Type B pancreatic cell (in vitro differentiated cells): ENCODE data around the gene MKNK2. TPM values are rescaled to one million over a fixed set of nuclear protein-coding genes. Genes with fewer than 3 reads are reported as not detected.

Source experiments
- DNase-seq: peaks from one replicate; pipeline ENCODE4 v3.0.0; 2021; ENCODE audit warnings: mixed read lengths; ENCODE audit not compliant: unreplicated experiment; ENCODE audit errors: extremely low spot score
- H3K27ac Mint-ChIP-seq: 2 replicates; pipeline ENCODE4 v1.8.0; 2021; ENCODE audit warnings: mild to moderate bottlenecking, mixed read lengths
- H3K27me3 Mint-ChIP-seq: 2 replicates; pipeline ENCODE4 v1.8.0; 2021; ENCODE audit warnings: mixed read lengths
- H3K36me3 Mint-ChIP-seq: 2 replicates; pipeline ENCODE4 v1.8.0; 2021; ENCODE audit warnings: mixed read lengths
- H3K4me1 Mint-ChIP-seq: one replicate; pipeline ENCODE4 v1.8.0; 2021; ENCODE audit warnings: mixed read lengths; ENCODE audit not compliant: unreplicated experiment
- H3K4me3 Mint-ChIP-seq: 2 replicates; pipeline ENCODE4 v1.8.0; 2021; ENCODE audit warnings: mild to moderate bottlenecking, mixed read lengths
- H3K9me3 Mint-ChIP-seq: 2 replicates; pipeline ENCODE4 v1.8.0; 2021; ENCODE audit warnings: mixed read lengths
- total RNA-seq: library from RNA; stranded (reverse); gene quantifications from 2 replicates; pipeline ENCODE4 v1.2.1, GENCODE V29; 2021; ENCODE audit warnings: low replicate concordance
- TF ChIP-seq, protein P1 (sequence below): fragments of 200-600 bp; sonication (generic); conservative IDR thresholded peaks from 2 replicates; pipeline ENCODE4 v1.5.0; 2021; ENCODE audit warnings: antibody characterized with exemption, mild to moderate bottlenecking

The MKNK2 gene
- total RNA-seq, 1 donor from 2014 or later: 118 TPM

DNA sequence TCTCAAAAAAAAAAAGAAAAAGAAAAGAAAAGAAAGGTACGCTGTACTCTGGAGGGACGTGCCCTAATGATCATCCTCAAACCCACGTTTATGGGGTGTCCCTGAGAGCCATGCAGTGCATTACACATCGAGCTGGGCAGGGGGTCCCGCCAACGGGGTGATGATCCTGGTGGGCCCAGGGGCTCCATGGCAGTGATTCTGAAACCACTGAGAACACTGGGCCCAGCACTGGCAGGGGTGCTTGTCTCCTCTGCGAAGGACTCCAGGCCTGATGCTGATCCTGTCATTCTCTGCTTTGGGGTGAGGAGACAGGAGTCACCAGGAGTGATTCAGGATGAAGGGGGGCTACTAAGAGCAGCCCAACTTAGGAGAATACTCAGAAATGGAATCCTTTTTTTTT is 26.4 kb upstream of the MKNK2 start:
- DNase-seq: no peak
- Mint-ChIP-seq H3K27me3 (no peaks in the 10 kb centered on the region), H3K4me1 (peaks cover 4% of the 10 kb centered on the region), H3K27ac (no peak overlapping the region), H3K9me3 (no peaks in the 10 kb centered on the region), H3K4me3 (no peak overlapping the region), H3K36me3 (peaks cover 3% of the 10 kb centered on the region)
- TF ChIP-seq, protein P1, sequence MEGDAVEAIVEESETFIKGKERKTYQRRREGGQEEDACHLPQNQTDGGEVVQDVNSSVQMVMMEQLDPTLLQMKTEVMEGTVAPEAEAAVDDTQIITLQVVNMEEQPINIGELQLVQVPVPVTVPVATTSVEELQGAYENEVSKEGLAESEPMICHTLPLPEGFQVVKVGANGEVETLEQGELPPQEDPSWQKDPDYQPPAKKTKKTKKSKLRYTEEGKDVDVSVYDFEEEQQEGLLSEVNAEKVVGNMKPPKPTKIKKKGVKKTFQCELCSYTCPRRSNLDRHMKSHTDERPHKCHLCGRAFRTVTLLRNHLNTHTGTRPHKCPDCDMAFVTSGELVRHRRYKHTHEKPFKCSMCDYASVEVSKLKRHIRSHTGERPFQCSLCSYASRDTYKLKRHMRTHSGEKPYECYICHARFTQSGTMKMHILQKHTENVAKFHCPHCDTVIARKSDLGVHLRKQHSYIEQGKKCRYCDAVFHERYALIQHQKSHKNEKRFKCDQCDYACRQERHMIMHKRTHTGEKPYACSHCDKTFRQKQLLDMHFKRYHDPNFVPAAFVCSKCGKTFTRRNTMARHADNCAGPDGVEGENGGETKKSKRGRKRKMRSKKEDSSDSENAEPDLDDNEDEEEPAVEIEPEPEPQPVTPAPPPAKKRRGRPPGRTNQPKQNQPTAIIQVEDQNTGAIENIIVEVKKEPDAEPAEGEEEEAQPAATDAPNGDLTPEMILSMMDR: no peak

DNA sequence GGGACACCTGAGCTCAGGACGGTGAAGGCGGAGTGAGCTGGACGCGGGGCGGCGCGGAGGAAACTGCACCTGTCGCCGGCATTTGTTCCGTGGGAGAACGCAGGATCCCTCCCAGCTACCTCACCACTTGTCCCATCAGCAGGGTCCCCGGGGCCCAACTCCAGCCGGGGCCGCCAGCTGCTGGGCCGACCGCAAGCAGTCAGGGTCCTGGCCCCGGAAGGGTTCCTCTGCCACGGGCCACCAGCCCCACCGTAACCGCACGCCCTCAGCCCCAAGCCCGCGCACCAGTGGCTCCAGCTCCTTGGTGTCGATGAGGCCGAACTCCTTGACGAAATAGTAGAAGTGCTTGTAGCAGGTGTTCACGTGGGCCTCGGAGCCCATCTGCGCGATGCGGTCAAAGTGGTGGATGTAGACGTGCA is 25.5 kb upstream of the MKNK2 start:
- H3K36me3 Mint-ChIP-seq: peaks cover 4% of the 10 kb centered on the region
- H3K27me3 Mint-ChIP-seq: no peaks in the 10 kb centered on the region
- no peak overlapping the region for H3K4me3 Mint-ChIP-seq
- H3K27ac Mint-ChIP-seq: no peak overlapping the region
- H3K9me3 Mint-ChIP-seq: no peaks in the 10 kb centered on the region
- no peak for DNase-seq
- peaks cover 4% of the 10 kb centered on the region for H3K4me1 Mint-ChIP-seq
- TF ChIP-seq, protein P1: no peak

DNA sequence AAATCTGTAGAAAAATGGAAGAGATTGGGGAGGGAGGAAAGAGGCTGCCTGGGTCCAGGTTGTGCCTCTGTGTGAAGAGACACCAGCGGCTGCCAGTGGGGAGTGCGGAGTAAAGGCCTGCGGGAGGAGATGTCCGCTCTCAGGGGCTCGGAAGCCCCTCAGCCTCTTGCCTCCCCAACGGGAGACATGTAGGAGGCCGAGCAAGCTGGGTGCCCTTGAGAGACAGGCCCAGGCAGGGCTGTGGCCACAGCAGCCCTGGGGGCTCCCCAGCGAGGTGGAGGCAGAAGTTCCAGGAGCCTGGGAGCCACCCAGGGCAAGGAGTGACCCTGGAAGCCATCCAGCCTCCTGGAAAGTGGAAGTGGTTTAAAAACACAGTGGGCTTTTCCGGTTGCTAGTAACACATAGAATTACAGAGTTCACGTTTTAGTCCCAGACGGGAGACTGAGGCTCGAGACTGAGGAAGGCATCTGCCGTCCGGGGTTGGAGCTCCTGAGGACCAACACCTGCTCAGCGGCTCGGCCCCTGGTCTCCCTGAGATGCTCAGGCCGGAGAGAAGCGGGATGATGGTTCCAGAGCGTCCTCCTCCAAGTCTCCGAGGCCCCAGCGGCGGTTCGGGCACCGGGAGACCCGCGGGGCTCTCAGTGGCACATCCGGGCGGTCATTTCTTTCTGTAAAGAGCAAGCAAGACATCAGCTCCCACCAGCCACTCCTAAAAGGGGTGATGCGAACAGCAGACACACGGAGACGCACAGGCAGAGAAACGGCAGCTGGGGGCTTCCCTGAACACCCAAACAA is 21.9 kb upstream of the MKNK2 start:
- peaks cover 7% of the 10 kb centered on the region for H3K36me3 Mint-ChIP-seq
- H3K9me3 Mint-ChIP-seq: no peaks in the 10 kb centered on the region
- peaks cover 4% of the 10 kb centered on the region for H3K4me1 Mint-ChIP-seq
- no peak overlapping the region for H3K27ac Mint-ChIP-seq
- TF ChIP-seq, protein P1: no peak
- DNase-seq: no peak
- H3K4me3 Mint-ChIP-seq: no peak overlapping the region
- H3K27me3 Mint-ChIP-seq: no peaks in the 10 kb centered on the region

DNA sequence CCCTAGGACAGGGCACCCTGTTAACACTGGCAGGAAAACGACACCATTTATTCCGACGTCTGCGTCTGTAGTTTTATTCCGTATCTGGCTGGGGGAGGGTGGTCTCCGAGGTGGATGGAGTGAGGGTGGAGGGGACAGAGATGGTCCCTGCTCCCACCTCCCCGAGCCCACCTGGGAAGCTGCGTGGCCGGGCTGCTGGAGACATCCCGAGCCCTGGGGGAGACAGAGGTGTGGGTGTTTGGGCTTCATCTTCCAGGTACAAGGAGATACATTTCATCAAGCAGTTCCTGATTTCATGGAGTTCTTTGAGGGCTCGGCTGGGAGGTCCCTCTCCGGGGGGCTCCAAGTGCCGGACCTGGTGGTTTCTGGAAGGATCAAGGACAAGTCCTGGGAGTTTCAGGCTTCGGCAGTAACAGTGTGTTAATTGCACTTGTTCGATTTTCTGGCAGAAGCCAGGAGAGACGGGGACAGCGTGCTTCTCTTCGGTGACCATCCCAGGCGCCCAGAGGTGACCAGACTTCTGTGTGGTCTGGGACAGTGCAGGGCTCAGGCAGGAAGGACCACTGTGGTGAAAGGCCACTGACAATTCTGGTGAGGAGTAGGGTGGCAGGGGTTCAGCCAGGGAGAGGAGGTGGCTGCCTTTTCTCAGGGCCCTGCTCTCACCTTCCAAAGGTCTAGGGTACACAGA is 20.1 kb upstream of the MKNK2 start:
- H3K4me3 Mint-ChIP-seq: no peak overlapping the region
- H3K27ac Mint-ChIP-seq: peak overlapping the region; percentile 43
- TF ChIP-seq, protein P1: no peak
- no peak for DNase-seq
- no peaks in the 10 kb centered on the region for H3K27me3 Mint-ChIP-seq
- peaks cover 7% of the 10 kb centered on the region for H3K36me3 Mint-ChIP-seq
- peaks cover 4% of the 10 kb centered on the region for H3K4me1 Mint-ChIP-seq
- H3K9me3 Mint-ChIP-seq: no peaks in the 10 kb centered on the region

DNA sequence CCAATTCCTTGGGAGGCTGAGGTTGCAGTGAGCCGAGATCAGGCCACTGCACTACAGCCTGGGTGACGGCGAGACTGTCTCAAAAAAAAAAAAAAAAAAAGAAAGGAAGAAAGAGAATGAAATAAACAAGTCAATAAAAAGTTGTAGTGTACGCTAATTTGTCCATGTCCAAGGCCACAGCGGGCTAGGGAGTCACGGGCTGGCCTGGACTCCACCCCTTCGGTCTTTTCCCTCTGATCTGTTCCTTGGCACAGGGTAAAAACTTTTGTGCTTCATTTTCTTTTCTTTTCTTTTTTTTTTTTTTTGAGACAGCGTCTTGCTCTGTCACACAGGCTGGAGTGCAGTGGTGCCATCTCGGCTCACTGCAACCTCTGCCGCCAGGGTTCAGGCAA is 19.4 kb upstream of the MKNK2 start:
- H3K27me3 Mint-ChIP-seq: no peaks in the 10 kb centered on the region
- H3K4me3 Mint-ChIP-seq: no peak overlapping the region
- no peaks in the 10 kb centered on the region for H3K9me3 Mint-ChIP-seq
- peaks cover 4% of the 10 kb centered on the region for H3K4me1 Mint-ChIP-seq
- peaks cover 7% of the 10 kb centered on the region for H3K36me3 Mint-ChIP-seq
- TF ChIP-seq, protein P1: no peak
- no peak for DNase-seq
- H3K27ac Mint-ChIP-seq: no peak overlapping the region
